Gastroesophageal sphincter (tissue), 3 donors: ENCODE results near the gene RIN2.

Experiments
- CTCF ChIP-seq, 4 experiments: fragments of 200-600 bp in 2 of 4; fragments of 450-650 bp in 2 of 4; sonication (generic) in 1 of 4; IDR thresholded peaks; one replicate each; pipeline ENCODE4 v1.5.1; 2017 to 2019; ENCODE audit warnings: antibody characterized with exemption in 4 of 4, mild to moderate bottlenecking in 2 of 4, moderate library complexity in 2 of 4
- POLR2A ChIP-seq, 2 donors: fragments of 450-650 bp; IDR thresholded peaks; one replicate each; pipeline ENCODE4 v1.6.1; 2017; ENCODE audit warnings: antibody characterized with exemption in 2 of 2, mild to moderate bottlenecking in 2 of 2, moderate library complexity in 1 of 2
- POLR2AphosphoS5 ChIP-seq: sonication (generic); formaldehyde crosslinking; IDR thresholded peaks from one replicate; pipeline ENCODE4 v1.6.1; 2017; ENCODE audit warnings: antibody characterized with exemption

- TF ChIP-seq POLR2A (IDR thresholded peaks at IDR 0.05) (no peak), CTCF (IDR thresholded peaks at IDR 0.05) (no peak), POLR2AphosphoS5 (no peak)
Measured at GRCh38 chr20:19780261-19780660, 22.2 kb downstream of the RIN2 start.
